RKO (cell line): ENCODE data around the gene ZNF655.
"Not testable (repeated sequence)": the region's sequence is repeated elsewhere in the genome, so short reads cannot be mapped to it uniquely, and the experiment has no call there.

Experiments
- DNase-seq: peaks from one replicate; pipeline ENCODE4 v3.0.0-alpha.2; 2016; ENCODE audit warnings: low spot score

Gene ZNF655

GRCh38 chr7:99560834-99561736, 2.6 kb downstream of the ZNF655 start:
- peak; percentile 39 for DNase-seq

DNA sequence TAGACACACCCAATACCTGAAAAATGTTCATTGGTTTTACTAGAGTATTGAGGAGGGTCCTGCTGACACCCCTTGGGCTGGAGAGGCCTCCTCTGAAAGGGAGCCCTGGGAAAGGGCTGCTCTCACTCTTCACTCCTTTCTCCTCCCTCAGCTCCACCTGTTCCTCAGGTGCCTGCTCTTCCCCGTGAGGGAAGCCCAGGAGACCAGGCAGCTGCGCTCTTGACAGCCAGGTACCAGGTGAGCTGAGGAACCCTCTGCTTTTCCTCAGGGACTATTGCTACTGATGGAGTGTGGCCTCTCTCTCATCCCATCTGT, 3.3 kb downstream of the ZNF655 start:
- DNase-seq, result no peak

- DNase-seq, result peak; percentile 31
Measured at GRCh38 chr7:99562114-99562784, 3.8 kb downstream of the ZNF655 start.

- DNase-seq, result peak; percentile 100
Measured at GRCh38 chr7:99562832-99563231, 4.4 kb downstream of the ZNF655 start.

DNA sequence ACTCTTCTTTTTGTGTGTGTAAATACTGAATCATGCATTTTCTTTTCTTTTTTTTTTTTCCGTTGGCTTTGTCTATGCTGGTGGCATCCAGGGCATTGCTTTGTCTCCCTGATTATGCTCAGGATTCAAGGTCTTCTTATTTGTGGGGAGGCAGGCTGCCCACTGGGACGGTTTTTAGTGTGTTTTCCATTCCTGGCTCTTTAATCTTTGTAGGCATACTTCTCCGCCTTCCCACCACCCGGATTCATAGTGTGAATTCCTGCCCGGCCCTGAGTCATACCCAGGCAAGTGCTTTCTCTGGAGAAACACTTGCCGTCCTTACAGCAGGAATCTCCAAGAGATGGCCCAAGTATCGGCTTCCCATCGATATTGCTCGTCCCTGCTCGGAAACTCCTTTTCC, 5.2 kb downstream of the ZNF655 start:
- no peak for DNase-seq

GRCh38 chr7:99568770-99569169, 10.3 kb downstream of the ZNF655 start:
- not testable (repeated sequence) for DNase-seq

- no peak for DNase-seq
Measured at GRCh38 chr7:99571768-99572167, 13.3 kb downstream of the ZNF655 start.

GRCh38 chr7:99573257-99573656, 14.8 kb downstream of the ZNF655 start:
- DNase-seq, result no peak

GRCh38 chr7:99576251-99576650, 17.8 kb downstream of the ZNF655 start:
- DNase-seq, result no peak

- DNase-seq, result no peak
Measured at GRCh38 chr7:99579281-99579955, 21.0 kb downstream of the ZNF655 start.

DNA sequence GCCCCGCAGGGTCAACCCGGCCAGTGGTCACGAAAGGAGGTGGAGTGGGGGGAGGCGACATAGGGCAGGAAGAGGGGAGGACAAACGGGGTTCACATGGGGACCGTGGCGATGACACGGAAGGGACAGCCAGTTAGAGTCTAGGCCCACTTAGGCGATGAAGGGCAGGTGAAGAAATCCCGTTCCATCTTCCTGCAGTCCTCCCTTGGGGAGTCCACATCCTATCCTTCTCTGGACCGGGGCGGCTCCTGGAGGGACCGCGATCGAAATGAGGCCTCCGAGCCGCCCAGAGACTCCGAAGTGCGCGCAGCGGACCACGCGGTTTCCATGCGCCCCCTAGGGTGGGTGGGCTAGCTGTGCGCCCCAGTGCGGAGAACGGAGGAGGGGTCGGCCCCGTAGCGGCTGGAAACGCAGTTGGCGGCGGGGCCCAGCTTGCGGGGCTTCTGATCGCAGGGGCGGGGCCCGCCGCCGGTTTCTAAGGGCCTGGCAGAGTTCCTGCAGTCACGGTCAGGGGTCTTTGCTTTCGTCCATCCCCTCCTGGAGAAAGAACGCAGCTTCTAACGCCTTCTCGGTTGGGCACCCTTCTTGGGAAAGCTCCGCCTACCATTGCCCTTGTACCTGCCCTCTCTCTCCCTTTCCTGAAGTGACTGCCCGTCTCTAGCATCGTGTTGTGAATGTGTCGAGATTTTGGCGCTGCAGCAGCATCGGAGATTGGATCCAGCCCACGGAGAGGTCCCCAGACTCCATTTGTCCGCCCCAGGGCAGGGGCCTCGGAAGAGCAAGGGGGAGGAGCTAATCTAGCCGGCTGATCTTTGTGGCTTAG, 21.7 kb downstream of the ZNF655 start:
- DNase-seq, result no peak

GRCh38 chr7:99580778-99581332, 22.4 kb downstream of the ZNF655 start:
- not testable (repeated sequence) for DNase-seq

DNA sequence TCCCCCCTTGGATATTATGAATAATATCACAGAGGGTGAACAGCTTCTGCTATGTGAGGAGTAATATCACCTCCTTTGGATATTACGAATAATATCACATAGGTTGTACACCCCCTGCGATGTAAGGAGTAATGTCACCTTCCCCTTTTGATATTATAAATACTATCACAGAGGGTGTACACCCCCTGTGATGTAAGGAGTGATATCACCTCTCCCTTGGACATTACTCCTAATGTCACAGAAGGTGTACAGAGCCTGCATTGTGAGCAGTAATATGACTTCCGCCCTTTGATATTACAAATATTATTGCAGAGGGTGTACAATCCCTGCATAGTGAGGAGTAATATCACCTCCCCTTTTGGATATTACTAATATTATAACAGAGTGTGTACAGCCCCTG, 30.4 kb downstream of the ZNF655 start:
- DNase-seq, result no peak

DNA sequence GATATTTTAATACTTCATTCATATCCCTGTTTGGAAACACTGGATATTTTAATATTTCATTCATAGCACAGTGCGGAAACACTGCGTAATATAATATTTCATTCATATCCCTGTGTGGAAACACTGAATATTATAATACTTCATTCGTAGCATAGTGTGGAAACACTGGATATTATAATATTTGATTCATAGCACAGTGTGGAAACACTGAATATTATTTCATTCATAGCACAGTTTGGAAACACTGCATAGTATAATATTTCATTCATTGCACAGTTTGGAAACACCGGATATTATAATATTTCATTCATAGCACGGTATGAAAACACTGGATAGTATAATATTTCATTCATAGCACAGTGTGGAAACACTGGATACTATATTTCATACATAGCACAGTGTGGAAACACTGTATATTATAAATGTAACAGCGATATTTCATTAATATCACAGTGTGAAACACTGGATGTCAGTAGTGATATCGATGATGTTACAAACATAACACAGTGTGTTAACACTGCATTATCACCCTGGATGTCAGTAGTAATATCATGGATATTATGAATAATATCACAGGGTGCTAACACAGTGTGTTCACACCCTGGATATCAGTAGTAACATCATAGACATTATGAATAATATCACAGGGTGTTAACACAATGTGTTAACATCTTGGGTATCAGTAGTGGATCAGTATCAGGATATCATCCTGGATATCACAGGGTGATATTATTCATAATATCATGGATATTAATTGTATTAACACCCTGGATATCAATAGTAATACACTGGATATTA, 36.7 kb downstream of the ZNF655 start:
- no peak for DNase-seq

DNA sequence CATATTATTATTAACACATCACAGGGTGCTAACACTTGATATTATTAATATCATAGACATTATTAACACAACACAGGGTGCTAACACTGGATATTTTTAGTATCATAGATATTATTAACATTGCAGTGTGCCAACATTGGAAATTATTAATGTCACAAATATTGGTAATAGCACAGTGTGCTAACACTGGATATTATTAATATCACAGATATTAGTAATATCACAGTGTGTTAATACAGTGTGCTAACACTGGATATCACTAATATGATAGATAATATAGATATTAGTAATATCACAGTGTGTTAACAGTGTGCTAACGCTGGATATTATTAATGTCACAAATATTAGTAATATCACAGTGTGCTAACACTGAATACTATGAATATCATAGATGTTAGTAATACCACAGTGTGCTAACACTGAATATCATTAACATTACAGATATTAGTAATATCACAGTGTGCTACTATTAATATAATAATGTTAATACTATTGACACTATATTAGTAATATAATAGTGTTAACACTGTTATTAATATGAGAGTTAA, 38.0 kb downstream of the ZNF655 start:
- DNase-seq, result no peak

- no peak for DNase-seq
Measured at GRCh38 chr7:99597762-99598501, 39.5 kb downstream of the ZNF655 start, which contains the start of gene TMEM225B. TSS of gene TMEM225B (plus strand) at chr7:99598267. CDS start at chr7:99604389, 6,122 bp downstream.

GRCh38 chr7:99599836-99600235, 41.4 kb downstream of the ZNF655 start:
- DNase-seq, result no peak

- no peak for DNase-seq
Measured at GRCh38 chr7:99601656-99602310, 43.3 kb downstream of the ZNF655 start.

DNA sequence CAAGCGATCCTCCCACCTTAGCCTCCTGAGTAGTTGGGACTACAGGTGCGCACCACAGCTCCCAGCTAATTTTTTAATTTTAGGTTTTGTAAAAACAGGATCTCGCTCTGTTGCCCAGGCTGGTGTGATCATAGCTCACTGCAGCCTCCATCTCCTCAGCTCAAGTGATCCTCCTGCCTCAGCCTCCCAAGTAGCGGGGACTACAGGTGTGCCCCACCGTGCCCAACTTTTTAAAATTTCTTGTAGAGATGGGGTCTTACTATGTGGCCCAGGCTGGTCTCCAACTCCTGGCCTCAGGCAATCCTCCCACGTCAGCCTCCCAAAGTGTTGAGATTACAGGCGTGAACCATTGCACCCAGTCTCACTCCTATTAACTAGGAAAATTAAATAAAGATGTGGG, 47.1 kb downstream of the ZNF655 start:
- no peak for DNase-seq
